ENCODE data around the gene STARD9. TPM values are rescaled to one million over a fixed set of nuclear protein-coding genes. Genes with fewer than 3 reads are reported as not detected.

Gene STARD9
- polyA plus RNA-seq, 3 donors: 0.39 TPM; not detected in 2

- Histone ChIP-seq H3K27me3 (ENCODE audit: control insufficient read depth in 2 of 2, insufficient read depth in 2 of 2, low read length in 2 of 2) (no peaks in the 10 kb centered on the region), H2AFZ (ENCODE audit: insufficient read depth, low read depth, low read length, poor library complexity, severe bottlenecking) (no peak overlapping the region), H3K79me2 (ENCODE audit: insufficient read depth, low read length) (no peaks in the 10 kb centered on the region), H3K9me3 (replicated peaks in 1 of 2; ENCODE audit: control insufficient read depth in 1 of 2, insufficient read depth in 1 of 2, low read length in 2 of 2) (no peaks in the 10 kb centered on the region), H3K9ac (ENCODE audit: insufficient read depth, low read length, poor library complexity, severe bottlenecking) (no peak overlapping the region), H3K4me1 (ENCODE audit: control insufficient read depth in 1 of 2, insufficient read depth in 2 of 2, low read length in 2 of 2) (no peaks in the 10 kb centered on the region), H3K27ac (ENCODE audit: low read depth in 1 of 2, low read length in 2 of 2) (no peak overlapping the region), H3K36me3 (replicated peaks in 1 of 2; ENCODE audit: control insufficient read depth in 1 of 2, insufficient read depth in 2 of 2, low read length in 2 of 2) (peaks cover 93 to 98% of the 10 kb centered on the region in 2 donors), H3K4me3 (replicated peaks in 1 of 3; ENCODE audit: low read depth in 2 of 3, low read length in 3 of 3) (no peak overlapping the region), H4K20me1 (ENCODE audit: insufficient read depth, low read length) (no peaks in the 10 kb centered on the region), H3K4me2 (replicated peaks; ENCODE audit: extremely low read depth, low read length, poor library complexity, severe bottlenecking) (no peak overlapping the region)
- peaks cover 88 to 100% of the 10 kb centered on the region in 2 donors for H3K36me3 Mint-ChIP-seq
- WGBS (ENCODE audit: insufficient coverage): no CpG with 5 or more reads among the region's 14 CpGs
- H3K4me1 Mint-ChIP-seq: no peaks in the 10 kb centered on the region
- H3K27ac Mint-ChIP-seq: peak overlapping the region in 1 of 7 donors; percentile 43
- peaks cover 0 to 1% (median 0%) of the 10 kb centered on the region in 3 donors for H3K27me3 Mint-ChIP-seq (ENCODE audit: low read depth in 3 of 3)
- TF ChIP-seq, protein P1, sequence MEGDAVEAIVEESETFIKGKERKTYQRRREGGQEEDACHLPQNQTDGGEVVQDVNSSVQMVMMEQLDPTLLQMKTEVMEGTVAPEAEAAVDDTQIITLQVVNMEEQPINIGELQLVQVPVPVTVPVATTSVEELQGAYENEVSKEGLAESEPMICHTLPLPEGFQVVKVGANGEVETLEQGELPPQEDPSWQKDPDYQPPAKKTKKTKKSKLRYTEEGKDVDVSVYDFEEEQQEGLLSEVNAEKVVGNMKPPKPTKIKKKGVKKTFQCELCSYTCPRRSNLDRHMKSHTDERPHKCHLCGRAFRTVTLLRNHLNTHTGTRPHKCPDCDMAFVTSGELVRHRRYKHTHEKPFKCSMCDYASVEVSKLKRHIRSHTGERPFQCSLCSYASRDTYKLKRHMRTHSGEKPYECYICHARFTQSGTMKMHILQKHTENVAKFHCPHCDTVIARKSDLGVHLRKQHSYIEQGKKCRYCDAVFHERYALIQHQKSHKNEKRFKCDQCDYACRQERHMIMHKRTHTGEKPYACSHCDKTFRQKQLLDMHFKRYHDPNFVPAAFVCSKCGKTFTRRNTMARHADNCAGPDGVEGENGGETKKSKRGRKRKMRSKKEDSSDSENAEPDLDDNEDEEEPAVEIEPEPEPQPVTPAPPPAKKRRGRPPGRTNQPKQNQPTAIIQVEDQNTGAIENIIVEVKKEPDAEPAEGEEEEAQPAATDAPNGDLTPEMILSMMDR (IDR thresholded peaks at IDR 0.05): no peak
- no peak for DNase-seq
- no peak overlapping the region for H3K4me3 Mint-ChIP-seq
- no peaks in the 10 kb centered on the region for H3K9me3 Mint-ChIP-seq
- intact Hi-C loops (cut with micrococcal nuclease): no loop called here
These were observed 153.6 kb downstream of the STARD9 start for GRCh38 chr15:42728972-42729371.

DNA sequence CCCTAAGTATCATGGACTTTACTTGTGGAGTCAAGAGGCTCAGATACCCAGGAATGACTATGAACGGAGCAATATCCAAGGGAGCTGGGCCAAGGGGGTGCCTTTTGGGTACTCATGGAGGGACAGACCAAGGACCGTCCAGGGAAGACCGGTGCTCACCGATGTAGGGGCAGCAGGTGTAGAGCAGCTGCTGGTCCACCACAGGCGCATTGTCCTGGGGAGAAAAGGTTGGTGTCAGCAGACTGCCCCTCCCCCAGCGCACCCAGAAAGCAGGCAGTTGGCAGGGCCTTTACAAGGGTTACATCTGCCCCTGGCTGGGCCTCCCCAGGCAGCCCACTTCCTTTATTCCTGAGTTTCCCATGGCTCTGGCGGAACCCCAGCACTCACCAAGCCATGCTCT is 154.0 kb downstream of the STARD9 start:
- H2AFZ ChIP-seq (ENCODE audit: insufficient read depth, low read depth, low read length, poor library complexity, severe bottlenecking): no peak overlapping the region
- peaks cover 93 to 98% of the 10 kb centered on the region in 2 donors for H3K36me3 ChIP-seq (replicated peaks in 1 of 2; ENCODE audit: control insufficient read depth in 1 of 2, insufficient read depth in 2 of 2, low read length in 2 of 2)
- H3K9ac ChIP-seq (ENCODE audit: insufficient read depth, low read length, poor library complexity, severe bottlenecking): no peak overlapping the region
- peaks cover 0 to 1% (median 0%) of the 10 kb centered on the region in 3 donors for H3K27me3 Mint-ChIP-seq (ENCODE audit: low read depth in 3 of 3)
- peak overlapping the region in 2 of 7 donors; percentile 26 to 72 for H3K27ac Mint-ChIP-seq
- no peaks in the 10 kb centered on the region for H3K9me3 Mint-ChIP-seq
- H3K4me2 ChIP-seq (replicated peaks; ENCODE audit: extremely low read depth, low read length, poor library complexity, severe bottlenecking): no peak overlapping the region
- peaks cover 88 to 100% of the 10 kb centered on the region in 2 donors for H3K36me3 Mint-ChIP-seq
- intact Hi-C loops (cut with micrococcal nuclease): no loop called here
- no peak overlapping the region for H3K27ac ChIP-seq (ENCODE audit: low read depth in 1 of 2, low read length in 2 of 2)
- no peaks in the 10 kb centered on the region for H4K20me1 ChIP-seq (ENCODE audit: insufficient read depth, low read length)
- H3K4me3 Mint-ChIP-seq: no peak overlapping the region
- H3K4me1 Mint-ChIP-seq: no peaks in the 10 kb centered on the region
- WGBS (ENCODE audit: insufficient coverage): 88% methylated on average over 6 of the region's 7 CpGs
- no peak overlapping the region for H3K4me3 ChIP-seq (replicated peaks in 1 of 3; ENCODE audit: low read depth in 2 of 3, low read length in 3 of 3)
- DNase-seq: no peak
- TF ChIP-seq, protein P1 (IDR thresholded peaks at IDR 0.05): no peak
- H3K79me2 ChIP-seq (ENCODE audit: insufficient read depth, low read length): no peaks in the 10 kb centered on the region
- no peaks in the 10 kb centered on the region for H3K27me3 ChIP-seq (ENCODE audit: control insufficient read depth in 2 of 2, insufficient read depth in 2 of 2, low read length in 2 of 2)
- no peaks in the 10 kb centered on the region for H3K9me3 ChIP-seq (replicated peaks in 1 of 2; ENCODE audit: control insufficient read depth in 1 of 2, insufficient read depth in 1 of 2, low read length in 2 of 2)
- H3K4me1 ChIP-seq (ENCODE audit: control insufficient read depth in 1 of 2, insufficient read depth in 2 of 2, low read length in 2 of 2): no peaks in the 10 kb centered on the region
